SH-SY5Y (cell line): Measurements from ENCODE around the gene PIK3AP1.

Source experiments
- GATA2 ChIP-seq: IDR thresholded peaks from 2 replicates; pipeline ENCODE4 v1.6.1; 2011; ENCODE audit warnings: mild to moderate bottlenecking, low read depth, low read length
- GATA3 ChIP-seq: IDR thresholded peaks from 2 replicates; pipeline ENCODE4 v1.6.1; 2011; ENCODE audit warnings: low read depth, mild to moderate bottlenecking, low read length, moderate library complexity

GRCh38 chr10:96719200-96719599 is 1.1 kb downstream of the PIK3AP1 start:
- TF ChIP-seq GATA2 (no peak), GATA3 (no peak)
